Activated T-helper 9 cell treated with anti-CD3 and anti-CD28 coated beads, Interleukin-2, amount 50 U/mL, for 16 hours (primary cell): ENCODE data around the gene ZNF609.

ENCODE experiments used
- DNase-seq: peaks from one replicate; pipeline ENCODE4 v3.0.0-alpha.2; 2020; ENCODE audit warnings: low read depth

ZNF609 gene

GRCh38 chr15:64732156-64732860 lies 271.9 kb downstream of the ZNF609 start:
- DNase-seq: no peak
